OCI-LY3 (cell line): ENCODE measurements around the gene TNS3.

Experiments
- H2AFZ ChIP-seq: fragments of 200-600, 300-600 bp; shearing (Covaris generic); 2 replicates; pipeline ENCODE4 v1.6.0; 2014; ENCODE audit warnings: antibody characterized with exemption, low read depth, low read length
- H3K27ac ChIP-seq: fragments of 200-600, 300-600 bp; sonication (generic); 2 replicates; pipeline ENCODE4 v1.5.1; 2014; ENCODE audit warnings: mild to moderate bottlenecking, low read length, moderate library complexity, mixed read lengths
- H3K27me3 ChIP-seq: fragments of 200-600, 300-600 bp; sonication (generic); 2 replicates; pipeline ENCODE4 v1.6.1; 2014; ENCODE audit warnings: low read depth, low read length, mixed read lengths
- H3K36me3 ChIP-seq: fragments of 200-600, 300-600 bp; sonication (generic); replicated peaks from 2 replicates; pipeline ENCODE3; 2014; ENCODE audit warnings: low read depth, low read length, mixed read lengths
- H3K4me1 ChIP-seq: fragments of 300-600, 200-600 bp; sonication (generic); 2 replicates; pipeline ENCODE4 v1.6.1; 2014; ENCODE audit warnings: low read length, mixed read lengths
- H3K4me2 ChIP-seq: fragments of 200-600, 300-600 bp; sonication (generic); 2 replicates; pipeline ENCODE4 v1.6.1; 2014; ENCODE audit warnings: low read length, mixed read lengths
- H3K4me3 ChIP-seq: fragments of 300-600, 200-600 bp; sonication (generic); 2 replicates; pipeline ENCODE4 v1.5.1; 2014; ENCODE audit warnings: antibody characterized with exemption, mild to moderate bottlenecking, low read length, moderate library complexity
- H3K79me2 ChIP-seq: fragments of 300-600, 200-600 bp; shearing (Covaris generic); 2 replicates; pipeline ENCODE4 v1.6.1; 2014; ENCODE audit warnings: mild to moderate bottlenecking, low read length, mixed read lengths
- H3K9ac ChIP-seq: fragments of 300-600, 200-600 bp; shearing (Covaris generic); 2 replicates; pipeline ENCODE4 v1.6.0; 2014; ENCODE audit warnings: mild to moderate bottlenecking, low read length, moderate library complexity
- H3K9me3 ChIP-seq: fragments of 200-600, 300-600 bp; shearing (Covaris generic); 2 replicates; pipeline ENCODE4 v1.6.1; 2014; ENCODE audit warnings: low read length, mixed read lengths; ENCODE audit not compliant: insufficient read depth
- H4K20me1 ChIP-seq: fragments of 200-600, 300-600 bp; sonication (generic); 2 replicates; pipeline ENCODE4 v1.6.1; 2016; ENCODE audit warnings: low read length, mixed read lengths; ENCODE audit not compliant: insufficient read depth
- CTCF ChIP-seq: fragments of 200-600, 300-600 bp; sonication (generic); IDR thresholded peaks from 2 replicates; pipeline ENCODE4 v1.5.1; 2014; ENCODE audit warnings: antibody characterized with exemption, low read length, low read depth
- EZH2phosphoT487 ChIP-seq: fragments of 200-600 bp; shearing (Covaris generic); IDR thresholded peaks from 2 replicates; pipeline ENCODE4 v1.6.1; 2018; ENCODE audit warnings: antibody characterized with exemption, mixed run types, low read depth

TNS3 gene

GRCh38 chr7:47411281-47411869 lies 170.5 kb downstream of the TNS3 start:
- Histone ChIP-seq H3K4me1 (no peaks in the 10 kb centered on the region), H3K4me3 (no peak overlapping the region), H3K4me2 (no peak overlapping the region), H4K20me1 (no peaks in the 10 kb centered on the region), H2AFZ (no peak overlapping the region), H3K9me3 (no peaks in the 10 kb centered on the region), H3K9ac (no peak overlapping the region), H3K79me2 (no peaks in the 10 kb centered on the region), H3K27me3 (no peaks in the 10 kb centered on the region), H3K27ac (no peak overlapping the region), H3K36me3 (no peaks in the 10 kb centered on the region)
- TF ChIP-seq CTCF = no peak
- TF ChIP-seq EZH2phosphoT487 = no peak

- H3K4me3 ChIP-seq = no peak overlapping the region
- H3K36me3 ChIP-seq = no peaks in the 10 kb centered on the region
- no peak overlapping the region for H3K27ac ChIP-seq
Observed at GRCh38 chr7:47408675-47409074, 173.2 kb downstream of the TNS3 start.

GRCh38 chr7:47407821-47408674 lies 173.9 kb downstream of the TNS3 start:
- Histone ChIP-seq H2AFZ (no peak overlapping the region), H3K4me3 (no peak overlapping the region), H3K4me1 (no peaks in the 10 kb centered on the region), H3K4me2 (no peak overlapping the region), H4K20me1 (no peaks in the 10 kb centered on the region), H3K27ac (no peak overlapping the region), H3K9me3 (no peaks in the 10 kb centered on the region), H3K36me3 (no peaks in the 10 kb centered on the region), H3K9ac (no peak overlapping the region), H3K79me2 (no peaks in the 10 kb centered on the region), H3K27me3 (no peaks in the 10 kb centered on the region)
- TF ChIP-seq EZH2phosphoT487 (no peak), CTCF (no peak)

More at GRCh38 chr7:47408675-47409074, 173.2 kb downstream of the TNS3 start:
- no peaks in the 10 kb centered on the region for H3K79me2 ChIP-seq
- no peak overlapping the region for H2AFZ ChIP-seq
- no peaks in the 10 kb centered on the region for H3K4me1 ChIP-seq
- H3K9ac ChIP-seq = no peak overlapping the region
- H3K27me3 ChIP-seq = no peaks in the 10 kb centered on the region
- TF ChIP-seq EZH2phosphoT487 = no peak
- TF ChIP-seq CTCF = no peak
- H4K20me1 ChIP-seq = no peaks in the 10 kb centered on the region
- no peak overlapping the region for H3K4me2 ChIP-seq
- no peaks in the 10 kb centered on the region for H3K9me3 ChIP-seq

- no peak overlapping the region for H3K27ac ChIP-seq
Observed at GRCh38 chr7:47407136-47407535, 174.8 kb downstream of the TNS3 start.

More at GRCh38 chr7:47407136-47407535, 174.8 kb downstream of the TNS3 start:
- Histone ChIP-seq H3K4me3 (no peak overlapping the region), H3K9ac (no peak overlapping the region), H3K9me3 (no peaks in the 10 kb centered on the region), H3K27me3 (no peaks in the 10 kb centered on the region), H3K36me3 (no peaks in the 10 kb centered on the region), H3K4me1 (no peaks in the 10 kb centered on the region), H3K4me2 (no peak overlapping the region), H3K79me2 (no peaks in the 10 kb centered on the region), H2AFZ (no peak overlapping the region), H4K20me1 (no peaks in the 10 kb centered on the region)
- TF ChIP-seq CTCF (no peak), EZH2phosphoT487 (no peak)
